Right hindlimb (tissue), 1 donor: ENCODE data around the gene MAP3K4.

Experiments
- DNase-seq: peaks from one replicate; pipeline ENCODE4 v3.0.0-alpha.2; 2018

Gene MAP3K4

GRCh38 chr6:161151660-161152526, 160.3 kb downstream of the MAP3K4 start:
- no peak for DNase-seq

GRCh38 chr6:161152527-161152862, 160.9 kb downstream of the MAP3K4 start:
- DNase-seq: no peak

GRCh38 chr6:161152907-161153662, 161.5 kb downstream of the MAP3K4 start:
- DNase-seq: no peak

- DNase-seq: no peak
Measured at GRCh38 chr6:161153725-161154124, 162.2 kb downstream of the MAP3K4 start.

- no peak for DNase-seq
Measured at GRCh38 chr6:161154796-161155335, 163.3 kb downstream of the MAP3K4 start.

- no peak for DNase-seq
Measured at GRCh38 chr6:161161121-161161520, 169.6 kb downstream of the MAP3K4 start.

GRCh38 chr6:161161889-161162624, 170.5 kb downstream of the MAP3K4 start:
- no peak for DNase-seq

GRCh38 chr6:161162722-161163121, 171.2 kb downstream of the MAP3K4 start:
- DNase-seq: no peak

DNA sequence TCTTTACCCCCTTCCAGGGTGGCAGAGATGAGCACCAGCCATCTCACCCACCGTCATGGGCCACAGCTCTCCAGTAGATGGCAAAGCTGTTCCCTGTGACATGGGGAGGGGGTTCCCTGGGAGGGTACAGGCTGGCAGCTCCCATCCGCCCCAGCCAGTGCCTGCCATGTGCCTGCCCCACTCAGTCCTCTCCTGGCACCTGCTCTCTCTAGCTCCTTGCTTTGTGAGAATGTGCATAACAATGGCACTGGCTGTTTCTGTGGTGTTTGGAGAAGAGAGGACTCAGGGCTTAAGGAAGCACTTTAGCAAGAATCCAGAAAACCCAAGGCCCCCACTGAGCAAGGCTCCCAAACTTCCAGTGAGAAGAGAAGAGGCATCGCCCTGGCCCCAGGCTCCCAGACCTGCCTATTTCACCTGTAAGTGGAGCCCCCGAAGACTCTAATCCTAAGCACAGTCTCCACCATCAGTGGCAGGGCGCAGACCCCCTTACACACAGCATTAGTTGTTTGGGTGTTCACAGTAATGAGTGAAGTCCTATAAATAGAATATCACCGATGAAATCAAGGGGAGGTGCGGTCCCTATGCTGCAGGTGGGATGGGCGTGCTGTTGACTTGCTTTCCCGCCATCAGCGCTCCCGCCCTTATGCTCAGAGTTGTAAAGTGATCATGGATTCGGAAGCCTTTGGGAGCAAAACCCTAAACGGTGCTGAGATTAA, 172.1 kb downstream of the MAP3K4 start:
- DNase-seq: no peak

- DNase-seq: no peak
Measured at GRCh38 chr6:161164182-161164625, 172.6 kb downstream of the MAP3K4 start.

DNA sequence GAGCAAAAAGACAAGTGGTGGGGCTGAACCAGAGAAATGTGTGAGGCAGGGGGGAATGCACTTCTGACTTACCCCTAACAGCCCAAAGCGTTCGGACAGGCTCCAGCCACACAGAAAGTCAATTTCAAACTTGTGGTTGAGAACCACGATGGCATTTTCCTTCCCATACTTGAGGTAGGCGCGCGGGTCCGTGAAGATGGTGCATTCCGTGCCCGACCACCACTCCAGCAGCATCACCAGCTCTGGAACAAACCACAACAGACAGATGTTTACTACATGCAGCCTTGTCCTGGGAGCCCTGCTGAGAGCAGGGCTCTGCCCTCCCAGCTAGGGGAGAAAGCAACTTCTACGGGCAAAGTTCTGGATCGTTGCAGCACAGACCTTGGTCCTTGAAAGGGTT, 174.6 kb downstream of the MAP3K4 start:
- no peak for DNase-seq

DNA sequence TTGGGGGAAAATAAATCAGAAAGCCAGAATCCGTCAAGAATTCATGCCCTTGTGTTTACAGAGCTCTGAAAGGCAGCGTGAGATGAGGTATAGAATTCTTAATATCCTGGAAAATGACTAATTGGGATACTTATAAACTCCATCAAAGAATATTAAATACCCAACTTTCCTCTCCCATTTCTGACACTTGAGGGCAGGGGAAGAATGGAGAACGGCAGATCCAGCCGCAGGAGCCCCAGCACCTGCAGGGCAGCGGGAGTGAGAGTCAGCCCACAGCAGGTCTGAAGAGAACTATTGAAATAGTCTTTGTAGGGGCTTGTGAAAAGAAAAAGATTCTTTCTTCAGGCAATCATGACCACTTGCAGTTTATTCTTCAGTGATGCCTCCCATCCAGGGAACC, 175.1 kb downstream of the MAP3K4 start:
- DNase-seq: no peak
